Mesodermal cell (in vitro differentiated cells): ENCODE data around the gene E4F1.

ENCODE experiments used
- H3K27ac ChIP-seq: 2 replicates; pipeline ENCODE4 v1.7.0; 2013; ENCODE audit warnings: mild to moderate bottlenecking, low read depth, low read length, moderate library complexity; ENCODE audit not compliant: severe bottlenecking
- H3K36me3 ChIP-seq: 2 replicates; pipeline ENCODE4 v1.7.1; 2013; ENCODE audit warnings: mild to moderate bottlenecking, low read length, moderate library complexity; ENCODE audit not compliant: control insufficient read depth, insufficient read depth
- H3K4me1 ChIP-seq: one replicate; pipeline ENCODE4 v1.7.1; 2013; ENCODE audit warnings: mild to moderate bottlenecking, low read length; ENCODE audit not compliant: insufficient read depth, control insufficient read depth, poor library complexity, severe bottlenecking
- H3K4me3 ChIP-seq: 2 replicates; pipeline ENCODE4 v1.7.0; 2013; ENCODE audit warnings: low read length, control low read depth, mild to moderate bottlenecking; ENCODE audit not compliant: insufficient read depth, poor library complexity, severe bottlenecking; ENCODE audit errors: extremely low read depth
- H3K9me3 ChIP-seq: 2 replicates; pipeline ENCODE4 v1.7.1; 2013; ENCODE audit warnings: mild to moderate bottlenecking, low read length, moderate library complexity; ENCODE audit not compliant: control insufficient read depth
- WGBS, 2 experiments: methylation state at CpG; one replicate each; pipeline ENCODE4 v1.1.5; 2013; ENCODE audit warnings: missing lambda C conversion rate in 2 of 2; ENCODE audit not compliant: insufficient coverage in 2 of 2; 5-methylcytosine and 5-hydroxymethylcytosine counted together

E4F1 gene

DNA sequence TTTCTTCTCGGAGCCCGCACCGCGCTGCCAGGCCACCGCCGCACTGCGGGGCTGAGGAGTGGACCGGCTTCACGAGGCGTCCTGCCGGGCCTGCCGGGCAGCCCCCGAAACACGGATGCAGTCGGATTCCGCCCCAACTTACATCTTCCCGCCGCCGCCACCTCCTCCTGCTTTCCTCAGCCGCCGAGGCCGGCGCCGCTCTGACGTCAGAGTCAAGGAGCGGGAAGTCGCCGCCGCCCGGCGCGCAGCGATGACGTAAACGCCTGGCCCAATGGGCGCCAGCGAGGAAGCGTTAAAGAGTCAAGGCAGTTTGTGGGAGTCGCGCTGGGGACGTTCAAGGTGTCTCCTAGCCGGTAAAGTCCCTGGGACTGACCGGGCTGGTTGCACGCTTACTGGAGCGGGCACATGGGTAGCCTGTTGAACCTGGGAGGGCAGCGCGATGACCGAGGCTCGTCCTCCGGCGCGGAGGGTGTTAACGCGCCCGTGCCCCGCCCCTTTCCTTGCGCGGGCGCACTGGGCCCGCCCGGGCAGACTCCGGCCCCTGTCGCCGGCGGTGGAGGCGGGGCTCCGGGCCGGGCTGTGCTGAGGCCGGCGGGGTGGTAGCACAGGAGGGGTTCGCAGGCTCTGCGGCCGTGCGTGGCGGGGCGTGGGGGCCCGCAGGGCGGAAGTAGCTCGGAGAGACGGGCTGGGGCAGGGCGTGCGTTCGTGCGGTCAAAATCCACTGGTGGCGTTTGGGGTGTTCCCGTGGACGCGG is 44.7 kb downstream of the E4F1 start, which contains the start of gene RNPS1:
Gene RNPS1 (minus strand): TSS at position 214 of the 754 bp plus-strand sequence. CDS start 3,483 bp downstream, outside the sequence.
- 0 to 1% methylated on average over 62 to 81 of the region's 88 CpGs for WGBS, 2 experiments
- Histone ChIP-seq H3K9me3 (no peaks in the 10 kb centered on the region), H3K4me3 (peak within 1 kb of the TSS; percentile 88), H3K4me1 (peaks cover 5% of the 10 kb centered on the region), H3K27ac (peak within 1 kb of the TSS; percentile 98), H3K36me3 (peaks cover 31% of the 10 kb centered on the region)

DNA sequence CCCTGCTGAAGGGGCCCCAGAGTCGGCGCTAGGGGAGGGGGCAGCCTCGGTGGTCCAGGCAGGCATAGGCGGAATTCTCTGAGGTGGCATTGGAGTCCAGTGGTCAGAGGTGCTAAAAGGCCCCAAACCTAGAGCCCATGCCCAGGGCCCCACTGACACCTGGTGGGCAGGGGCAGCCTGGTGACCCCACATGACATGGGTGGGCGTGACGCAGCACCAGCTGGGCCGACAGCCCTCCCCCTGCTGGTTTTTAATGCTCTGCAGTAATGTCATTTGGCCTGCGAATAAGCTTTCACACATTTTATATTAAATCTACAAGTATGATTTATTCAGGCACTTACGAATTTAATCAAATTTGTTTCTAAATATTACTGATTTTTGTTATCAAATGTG is 46.7 kb downstream of the E4F1 start:
- no peak overlapping the region for H3K27ac ChIP-seq
- no peak overlapping the region for H3K4me3 ChIP-seq
- H3K9me3 ChIP-seq, result no peaks in the 10 kb centered on the region
- H3K4me1 ChIP-seq, result peaks cover 5% of the 10 kb centered on the region
- peaks cover 11% of the 10 kb centered on the region for H3K36me3 ChIP-seq
- WGBS, 2 experiments, result 95 to 96% methylated on average over 6 to 7 of the region's 9 CpGs

DNA sequence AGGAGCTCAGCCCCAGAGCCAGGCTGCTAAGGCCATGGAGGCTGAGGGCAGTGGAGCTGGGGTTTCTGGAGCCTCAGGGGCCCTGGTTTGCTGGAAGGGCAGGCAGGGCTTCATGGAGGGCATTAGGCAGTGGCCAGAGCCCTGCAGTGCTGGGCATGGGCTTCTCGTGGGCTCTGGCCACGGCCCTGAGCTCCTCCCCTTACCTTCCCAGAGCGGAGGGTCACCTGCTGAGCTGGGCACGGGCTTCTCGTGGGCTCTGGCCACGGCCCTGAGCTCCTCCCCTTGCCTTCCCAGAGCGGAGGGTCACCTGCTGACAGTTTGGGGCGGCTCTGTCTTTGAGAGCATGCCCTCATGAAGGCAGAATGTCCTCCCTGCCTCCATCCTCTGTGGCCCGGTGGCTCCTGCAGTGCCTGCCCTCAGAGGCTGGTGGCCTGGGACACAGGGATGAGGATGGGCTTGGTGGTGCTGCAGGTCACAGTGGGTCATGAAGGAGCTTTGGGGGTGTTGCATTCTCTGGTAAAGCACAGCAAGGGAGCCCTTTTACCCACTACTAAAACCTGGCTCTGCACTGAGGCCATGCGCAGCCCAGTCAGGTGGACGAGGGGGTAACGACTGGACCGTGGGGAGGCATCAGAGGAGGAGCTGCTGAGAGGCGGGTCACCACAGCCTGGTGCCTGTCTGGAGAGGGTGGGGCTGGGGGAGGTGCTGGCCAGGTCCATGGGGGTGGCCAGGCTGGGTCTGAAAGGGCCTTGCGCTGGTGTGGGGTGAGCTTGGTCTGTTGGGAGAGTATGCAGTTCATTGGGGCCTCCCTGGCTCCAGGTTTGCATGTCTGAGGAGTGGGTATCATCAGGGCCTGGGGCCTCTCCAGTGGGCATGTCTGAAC is 47.4 kb downstream of the E4F1 start:
- no peak overlapping the region for H3K27ac ChIP-seq
- peaks cover 8% of the 10 kb centered on the region for H3K36me3 ChIP-seq
- peaks cover 4% of the 10 kb centered on the region for H3K4me1 ChIP-seq
- H3K4me3 ChIP-seq, result no peak overlapping the region
- no peaks in the 10 kb centered on the region for H3K9me3 ChIP-seq
- 82 to 88% methylated on average over 11 to 13 of the region's 15 CpGs for WGBS, 2 experiments

DNA sequence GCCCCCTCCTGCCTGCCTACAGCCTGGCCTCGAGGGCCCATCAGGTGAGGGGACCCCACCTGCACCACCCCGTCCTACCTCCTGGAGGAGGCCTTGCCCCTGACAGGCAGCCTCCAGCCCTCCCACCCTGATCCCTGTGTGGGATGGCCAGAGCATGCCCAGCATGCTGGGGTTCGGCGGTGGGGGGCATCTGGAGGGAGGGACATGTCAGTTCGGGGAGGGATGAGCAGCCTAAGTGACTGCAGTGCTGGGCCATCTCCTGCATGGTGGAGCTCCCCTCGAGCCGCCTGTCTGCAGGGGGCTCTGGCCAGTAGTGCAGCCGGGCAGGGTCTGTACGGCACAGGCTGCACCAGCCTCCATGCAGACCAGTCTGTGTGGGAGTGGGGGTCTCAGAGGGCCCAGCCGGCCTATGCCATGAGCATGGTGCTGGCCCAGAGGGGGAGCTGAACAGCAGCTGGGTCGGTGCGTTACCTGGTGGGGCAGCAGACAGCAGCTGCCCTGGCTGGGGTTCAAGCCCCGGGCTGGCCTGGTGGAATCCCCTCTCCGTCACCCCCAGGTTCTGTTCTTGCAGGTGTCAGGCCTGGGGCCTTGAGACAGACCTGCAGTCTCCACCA is 48.6 kb downstream of the E4F1 start:
- 96 to 98% methylated on average over 10 to 12 of the region's 14 CpGs for WGBS, 2 experiments
- H3K4me3 ChIP-seq, result no peak overlapping the region

DNA sequence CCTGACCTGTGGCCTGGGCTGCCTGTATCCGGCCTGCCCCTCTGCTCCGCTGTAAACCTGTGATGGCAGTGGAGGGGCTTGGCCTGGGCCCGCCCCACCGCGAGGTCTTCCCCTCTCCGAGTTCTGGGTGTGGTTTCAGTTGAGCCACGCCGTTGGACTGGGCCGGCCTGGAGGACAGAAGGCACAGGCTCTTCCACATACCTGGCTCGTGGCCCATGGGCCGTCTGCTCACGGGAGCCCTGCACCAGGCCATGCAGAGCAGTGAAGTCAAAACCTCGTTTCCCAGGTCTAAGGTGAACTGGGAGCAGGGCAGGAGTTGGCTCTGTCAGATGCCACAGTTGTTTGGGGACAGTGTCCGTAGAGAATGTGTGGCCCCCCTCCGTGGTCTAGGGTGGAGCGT is 50.1 kb downstream of the E4F1 start:
- peaks cover 5% of the 10 kb centered on the region for H3K36me3 ChIP-seq
- H3K4me1 ChIP-seq, result no peaks in the 10 kb centered on the region
- H3K4me3 ChIP-seq, result no peak overlapping the region
- 91 to 93% methylated on average over 16 of the region's 16 CpGs for WGBS, 2 experiments
- H3K9me3 ChIP-seq, result no peaks in the 10 kb centered on the region
- no peak overlapping the region for H3K27ac ChIP-seq

More for the DNA sequence above, 48.6 kb downstream of the E4F1 start:
- H3K9me3 ChIP-seq, result no peaks in the 10 kb centered on the region
- H3K27ac ChIP-seq, result no peak overlapping the region
- H3K4me1 ChIP-seq, result no peaks in the 10 kb centered on the region
- H3K36me3 ChIP-seq, result peaks cover 5% of the 10 kb centered on the region

DNA sequence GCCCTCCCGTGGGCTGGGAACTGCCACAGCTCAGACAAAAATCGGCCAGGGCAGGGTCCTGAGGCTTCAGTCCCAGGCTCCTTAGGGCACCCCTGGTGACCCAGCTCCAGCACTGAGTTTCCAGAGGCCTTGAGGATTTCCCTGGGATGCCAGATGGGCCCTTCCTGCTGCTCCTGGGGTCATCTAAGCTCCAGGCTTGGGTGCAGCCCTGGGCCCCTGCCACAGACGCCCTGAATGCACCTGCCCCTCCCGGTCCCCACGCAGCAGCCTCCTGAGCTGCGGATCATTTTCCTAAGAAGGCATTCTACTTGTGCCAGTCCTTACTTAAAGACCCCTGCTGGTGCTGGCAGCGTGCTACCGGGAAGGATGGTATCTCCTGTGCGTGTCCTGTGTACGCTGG is 50.5 kb downstream of the E4F1 start:
- Histone ChIP-seq H3K9me3 (no peaks in the 10 kb centered on the region), H3K36me3 (peaks cover 5% of the 10 kb centered on the region), H3K4me3 (no peak overlapping the region), H3K27ac (no peak overlapping the region), H3K4me1 (no peaks in the 10 kb centered on the region)
- 92 to 94% methylated on average over 9 to 10 of the region's 10 CpGs for WGBS, 2 experiments

DNA sequence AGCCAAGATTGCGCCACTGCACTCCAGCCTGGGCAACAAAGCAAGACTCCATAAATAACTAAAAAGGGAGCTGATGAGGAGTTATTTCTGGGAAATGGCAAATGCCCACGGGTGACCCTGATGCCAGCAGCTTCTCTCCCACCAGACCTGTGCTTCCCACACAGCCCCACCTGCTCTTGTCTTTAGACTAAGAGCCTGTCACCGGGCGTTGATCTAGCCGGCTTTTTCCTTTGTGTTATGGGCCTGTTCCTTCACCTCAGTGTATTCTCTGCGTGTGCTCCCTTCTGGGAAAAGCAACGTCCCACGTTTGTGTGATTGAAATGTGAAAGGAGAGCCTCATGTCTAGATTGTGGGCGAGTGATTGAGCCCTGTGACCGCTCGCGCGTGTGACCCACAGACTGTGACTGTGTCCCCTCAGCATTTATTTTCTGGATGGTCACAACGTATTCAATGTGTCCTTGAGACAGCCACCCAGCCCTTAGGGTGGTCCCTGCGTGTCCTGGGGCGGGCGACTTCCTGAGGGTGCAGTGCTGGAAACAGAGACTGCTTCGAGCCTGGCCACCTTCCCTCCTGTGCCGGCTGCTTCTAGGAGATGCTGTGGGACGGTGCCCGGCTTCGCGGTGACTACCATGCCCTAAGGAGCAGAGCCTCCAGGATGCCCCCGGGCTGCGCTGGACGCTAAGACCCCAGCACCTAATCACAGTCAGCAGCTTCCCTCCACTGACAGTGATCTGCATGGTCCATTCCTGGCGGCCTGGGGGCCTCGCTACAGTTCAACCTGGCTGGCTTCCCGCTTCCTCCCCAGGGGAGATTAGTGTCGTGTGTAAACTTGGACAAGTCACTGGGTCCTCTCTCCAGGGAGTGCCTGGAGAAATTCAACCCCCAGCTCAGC is 52.3 kb downstream of the E4F1 start:
- H3K36me3 ChIP-seq, result peaks cover 5% of the 10 kb centered on the region
- H3K27ac ChIP-seq, result no peak overlapping the region
- 85 to 88% methylated on average over 27 to 29 of the region's 30 CpGs for WGBS, 2 experiments
- no peak overlapping the region for H3K4me3 ChIP-seq
- H3K9me3 ChIP-seq, result no peaks in the 10 kb centered on the region
- H3K4me1 ChIP-seq, result no peaks in the 10 kb centered on the region

DNA sequence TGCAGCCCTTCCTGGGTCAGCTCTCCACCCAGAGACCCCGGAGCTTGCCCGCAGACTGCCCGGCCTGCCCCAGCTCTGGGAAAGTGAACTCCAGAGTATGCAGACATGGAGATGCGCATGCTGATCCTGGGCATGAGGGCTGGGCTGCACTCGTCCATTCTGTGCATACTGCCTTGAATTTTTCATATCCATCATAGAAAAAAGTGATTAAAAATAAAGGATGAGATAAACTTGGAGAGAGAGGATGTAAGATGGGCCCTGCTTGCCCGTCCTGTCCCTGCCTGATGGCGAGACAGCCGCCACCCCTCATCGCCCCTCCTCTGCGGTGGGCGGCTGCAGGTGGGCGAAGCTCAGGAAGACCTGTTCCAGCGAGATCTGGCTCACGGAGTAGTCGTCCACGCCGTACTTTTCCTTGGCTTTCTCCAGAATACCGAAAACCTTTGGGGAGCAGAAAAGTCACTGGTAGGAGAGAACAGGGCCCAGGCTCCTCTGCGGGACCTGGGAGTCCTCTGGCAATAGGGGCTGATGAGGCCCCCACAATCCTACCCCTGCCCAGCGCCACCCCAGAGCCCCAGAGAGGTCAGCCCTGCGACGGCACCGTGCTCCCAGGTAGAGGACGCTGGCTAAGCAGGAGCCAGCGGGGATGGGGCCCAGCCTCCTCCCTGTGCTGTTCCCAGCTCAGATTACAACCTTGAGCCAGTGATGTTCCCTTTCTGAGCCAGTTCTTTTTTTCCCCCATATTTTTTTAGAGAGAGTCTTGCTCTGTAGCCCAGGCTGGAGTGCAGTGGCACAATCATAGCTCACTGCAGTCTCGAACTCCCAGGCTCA is 53.2 kb downstream of the E4F1 start:
- Histone ChIP-seq H3K36me3 (peaks cover 5% of the 10 kb centered on the region), H3K4me1 (no peaks in the 10 kb centered on the region), H3K4me3 (no peak overlapping the region), H3K9me3 (no peaks in the 10 kb centered on the region), H3K27ac (no peak overlapping the region)
- WGBS, 2 experiments, result 83% methylated on average over 20 to 25 of the region's 26 CpGs

DNA sequence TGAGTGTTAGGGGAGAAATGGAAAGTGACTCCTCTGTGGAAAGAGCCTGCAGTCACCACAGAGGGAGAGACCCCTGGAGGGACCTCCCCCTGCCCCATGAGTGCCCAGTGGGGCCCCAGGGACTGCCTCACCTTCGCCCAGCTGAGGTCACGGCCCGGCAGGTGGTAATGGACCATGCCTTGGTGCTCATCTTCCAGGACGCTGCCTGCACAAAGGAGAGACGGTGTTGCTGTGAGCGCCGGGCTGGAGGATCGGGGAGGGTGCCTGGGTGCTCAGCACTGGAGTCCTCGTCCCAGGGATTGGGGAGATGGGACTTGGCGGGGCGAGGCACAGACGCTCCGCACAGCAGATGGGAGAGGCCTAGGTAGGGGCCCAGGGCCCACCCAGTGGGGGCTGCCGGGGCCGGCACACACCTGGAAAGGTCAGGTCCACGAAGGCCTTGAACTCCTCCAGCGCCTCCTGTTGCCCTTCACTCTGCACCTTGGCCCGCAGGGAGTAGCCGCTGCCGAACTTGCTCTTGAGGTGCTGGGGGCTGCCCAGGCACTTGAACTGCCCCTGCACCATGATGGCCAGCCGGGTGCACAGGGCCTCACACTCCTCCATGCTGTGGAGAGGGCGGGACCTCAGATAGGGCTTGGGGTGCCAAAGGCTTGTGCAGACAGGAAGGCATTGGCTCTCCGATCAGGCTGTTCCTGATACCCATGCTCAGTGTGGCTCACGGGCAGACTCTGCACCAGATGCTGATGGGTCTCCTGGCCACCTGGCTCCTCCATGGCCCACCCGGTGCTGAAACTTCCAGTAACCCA is 54.3 kb downstream of the E4F1 start:
- H3K27ac ChIP-seq, result no peak overlapping the region
- no peaks in the 10 kb centered on the region for H3K4me1 ChIP-seq
- H3K4me3 ChIP-seq, result no peak overlapping the region
- no peaks in the 10 kb centered on the region for H3K9me3 ChIP-seq
- peaks cover 1% of the 10 kb centered on the region for H3K36me3 ChIP-seq
- 93 to 97% methylated on average over 22 to 24 of the region's 25 CpGs for WGBS, 2 experiments
